Measurements from ENCODE around the gene PPP1R1C.

The PPP1R1C gene

GRCh38 chr2:182069416-182069815 is 83.8 kb downstream of the PPP1R1C start:
- no peaks in the 10 kb centered on the region for H3K27me3 ChIP-seq (ENCODE audit: insufficient read depth, low read depth, severe bottlenecking)
- TF ChIP-seq CTCF (IDR thresholded peaks at IDR 0.05; ENCODE audit: low read depth, low read length), result no peak
- DNase-seq, result no peak
- no peaks in the 10 kb centered on the region for H3K9me3 ChIP-seq (ENCODE audit: severe bottlenecking)
- H3K36me3 ChIP-seq, result no peaks in the 10 kb centered on the region
- no peak overlapping the region for H3K4me3 ChIP-seq (ENCODE audit: low read depth, low read length)
- no peak overlapping the region for H3K27ac ChIP-seq

GRCh38 chr2:182069908-182070307 is 84.3 kb downstream of the PPP1R1C start:
- no peak for TF ChIP-seq CTCF (IDR thresholded peaks at IDR 0.05; ENCODE audit: low read depth, low read length)
- no peaks in the 10 kb centered on the region for H3K9me3 ChIP-seq (ENCODE audit: severe bottlenecking)
- H3K4me3 ChIP-seq (ENCODE audit: low read depth, low read length), result no peak overlapping the region
- no peaks in the 10 kb centered on the region for H3K27me3 ChIP-seq (ENCODE audit: insufficient read depth, low read depth, severe bottlenecking)
- H3K36me3 ChIP-seq, result no peaks in the 10 kb centered on the region
- DNase-seq, result peak; percentile 53
- H3K27ac ChIP-seq, result no peak overlapping the region

DNA sequence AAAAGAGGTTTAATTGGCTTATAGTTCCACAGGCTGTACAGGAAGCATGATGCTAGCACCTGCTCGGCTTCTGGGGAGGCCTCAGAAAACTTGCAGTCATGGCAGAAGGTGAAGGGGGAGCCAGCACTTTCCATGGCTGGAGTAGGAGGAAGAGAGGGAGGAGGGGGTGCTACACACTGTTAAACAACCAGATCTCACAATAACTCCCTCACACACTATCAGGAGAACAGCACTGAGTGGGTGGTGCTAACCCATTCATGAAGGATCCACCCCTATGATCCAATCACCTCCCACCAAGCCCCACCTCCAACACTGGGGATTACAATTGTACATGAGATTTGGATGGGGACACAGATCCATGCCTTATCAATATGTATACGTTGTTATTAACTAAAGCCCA is 85.1 kb downstream of the PPP1R1C start:
- H3K4me3 ChIP-seq (ENCODE audit: low read depth, low read length), result no peak overlapping the region
- H3K36me3 ChIP-seq, result no peaks in the 10 kb centered on the region
- no peaks in the 10 kb centered on the region for H3K27me3 ChIP-seq (ENCODE audit: insufficient read depth, low read depth, severe bottlenecking)
- no peak for DNase-seq
- H3K27ac ChIP-seq, result no peak overlapping the region
- H3K9me3 ChIP-seq (ENCODE audit: severe bottlenecking), result no peaks in the 10 kb centered on the region
- no peak for TF ChIP-seq CTCF (IDR thresholded peaks at IDR 0.05; ENCODE audit: low read depth, low read length)

- no peak overlapping the region for H3K4me3 ChIP-seq (ENCODE audit: low read depth, low read length)
- DNase-seq, result no peak
- no peaks in the 10 kb centered on the region for H3K9me3 ChIP-seq (ENCODE audit: severe bottlenecking)
- H3K36me3 ChIP-seq, result no peaks in the 10 kb centered on the region
- TF ChIP-seq CTCF (IDR thresholded peaks at IDR 0.05; ENCODE audit: low read depth, low read length), result no peak
- no peaks in the 10 kb centered on the region for H3K27me3 ChIP-seq (ENCODE audit: insufficient read depth, low read depth, severe bottlenecking)
- H3K27ac ChIP-seq, result no peak overlapping the region
Observed at GRCh38 chr2:182072861-182073260, 87.2 kb downstream of the PPP1R1C start.

DNA sequence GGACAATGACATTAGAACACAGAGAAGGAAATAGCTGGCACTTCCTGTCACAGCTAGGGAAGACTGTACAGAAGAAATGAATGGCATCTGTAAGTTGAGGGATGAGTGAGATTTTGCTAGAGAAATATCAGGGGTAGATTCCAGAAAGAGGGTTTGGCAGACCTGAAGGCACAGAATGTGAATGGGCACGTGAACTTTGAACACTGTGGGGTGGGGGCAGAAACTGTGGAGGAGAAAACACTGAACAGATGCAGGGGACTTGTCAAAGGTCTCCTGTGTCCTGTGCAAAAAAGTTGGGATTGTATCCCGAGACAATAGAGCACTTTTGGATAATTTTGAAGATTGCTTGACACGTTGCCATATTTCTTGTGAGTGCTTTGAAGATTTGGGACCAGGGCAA is 88.0 kb downstream of the PPP1R1C start:
- H3K9me3 ChIP-seq (ENCODE audit: severe bottlenecking), result no peaks in the 10 kb centered on the region
- H3K27me3 ChIP-seq (ENCODE audit: insufficient read depth, low read depth, severe bottlenecking), result no peaks in the 10 kb centered on the region
- H3K36me3 ChIP-seq, result no peaks in the 10 kb centered on the region
- H3K27ac ChIP-seq, result no peak overlapping the region
- DNase-seq, result no peak
- no peak for TF ChIP-seq CTCF (IDR thresholded peaks at IDR 0.05; ENCODE audit: low read depth, low read length)
- no peak overlapping the region for H3K4me3 ChIP-seq (ENCODE audit: low read depth, low read length)

DNA sequence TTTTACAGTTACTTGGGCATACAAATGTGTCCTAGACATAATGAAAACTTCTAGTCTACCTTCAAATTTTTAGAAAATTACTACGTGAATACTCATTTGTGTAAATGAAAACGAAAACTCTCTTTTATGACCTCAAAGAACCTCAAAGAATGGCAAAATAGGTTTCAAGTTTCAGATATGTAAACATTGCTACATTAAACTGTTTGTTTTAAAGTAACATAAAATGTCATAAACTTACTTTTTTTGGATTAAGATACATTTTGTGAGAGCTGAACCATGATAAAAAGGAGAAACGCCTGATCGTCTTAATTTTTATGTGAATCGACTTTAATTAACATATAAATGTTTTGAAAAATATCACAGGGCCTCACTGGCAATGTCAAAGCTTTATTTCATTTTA is 91.4 kb downstream of the PPP1R1C start:
- no peak overlapping the region for H3K27ac ChIP-seq
- H3K36me3 ChIP-seq, result no peaks in the 10 kb centered on the region
- no peak for DNase-seq
- no peaks in the 10 kb centered on the region for H3K9me3 ChIP-seq (ENCODE audit: severe bottlenecking)
- no peaks in the 10 kb centered on the region for H3K27me3 ChIP-seq (ENCODE audit: insufficient read depth, low read depth, severe bottlenecking)
- no peak overlapping the region for H3K4me3 ChIP-seq (ENCODE audit: low read depth, low read length)
- TF ChIP-seq CTCF (IDR thresholded peaks at IDR 0.05; ENCODE audit: low read depth, low read length), result no peak

Measured in WERI-Rb-1 (cell line).